Fibroblast of villous mesenchyme (primary cell): Measurements from ENCODE around the gene MYO16. TPM values are rescaled to one million over a fixed set of nuclear protein-coding genes. Genes with fewer than 3 reads are reported as not detected.
A peak's percentile ranks its signal among the peaks of the same experiment; 100 is the strongest.
"Not testable (repeated sequence)": the region's sequence is repeated elsewhere in the genome, so short reads cannot be mapped to it uniquely, and the experiment has no call there.

Experiments used
- DNase-seq: peaks from one replicate; pipeline ENCODE4 v3.0.0-alpha.2; 2010; ENCODE audit warnings: low read depth
- H3K4me3 ChIP-seq: 2 replicates; pipeline ENCODE4 v1.5.1; 2011; ENCODE audit warnings: low read depth, mild to moderate bottlenecking, low read length
- CTCF ChIP-seq: IDR thresholded peaks from 2 replicates; pipeline ENCODE4 v1.5.1; 2012; ENCODE audit warnings: low read depth, mild to moderate bottlenecking, low read length; ENCODE audit not compliant: insufficient read depth
- total RNA-seq: library from RNA; depleted of rRNA; stranded (reverse); fragments of >200 nt; gene quantifications from 2 replicates; pipeline ENCODE4 v1.2.3, GENCODE V29; 2012

The MYO16 gene
- total RNA-seq, 1 donor = 0.86 TPM

GRCh38 chr13:108889324-108889984 lies 260.0 kb downstream of the MYO16 start:
- no peak overlapping the region for H3K4me3 ChIP-seq
- no peak for TF ChIP-seq CTCF
- DNase-seq = no peak

- peak; percentile 51 for DNase-seq
- TF ChIP-seq CTCF = peak; percentile 46
- no peak overlapping the region for H3K4me3 ChIP-seq
These were observed 265.9 kb downstream of the MYO16 start for GRCh38 chr13:108895220-108895704.

GRCh38 chr13:108897955-108898354 lies 268.5 kb downstream of the MYO16 start:
- H3K4me3 ChIP-seq = no peak overlapping the region
- DNase-seq = no peak
- TF ChIP-seq CTCF = no peak

- TF ChIP-seq CTCF = no peak
- DNase-seq = peak; percentile 10
These were observed 273.2 kb downstream of the MYO16 start for GRCh38 chr13:108902405-108903155.

GRCh38 chr13:108903613-108904012 lies 274.2 kb downstream of the MYO16 start:
- DNase-seq = no peak
- TF ChIP-seq CTCF = no peak
- H3K4me3 ChIP-seq = no peak overlapping the region

More at GRCh38 chr13:108902405-108903155, 273.2 kb downstream of the MYO16 start:
- no peak overlapping the region for H3K4me3 ChIP-seq

- no peak overlapping the region for H3K4me3 ChIP-seq
- no peak for TF ChIP-seq CTCF
- no peak for DNase-seq
These were observed 282.4 kb downstream of the MYO16 start for GRCh38 chr13:108911807-108912206.

- H3K4me3 ChIP-seq, DNase-seq: not testable (repeated sequence)
These were observed 284.3 kb downstream of the MYO16 start for GRCh38 chr13:108913731-108914130.
